ENCODE measurements around the gene KIF2C. TPM values are rescaled to one million over a fixed set of nuclear protein-coding genes. Genes with fewer than 3 reads are reported as not detected.

The KIF2C gene
- total RNA-seq, 1 experiment from 2014 or later = 92.6 TPM

- DNase-seq (ENCODE audit: low read depth, low spot score) = no peak
- ATAC-seq = no peak
- POLR2A ChIA-PET = interaction anchor here (1.1 to 2.8 kb wide), 4 partner anchors 11 to 101 kb away, joined by 3 to 21 read pairs (median 3); partner anchors contain the start of genes PLK3 and RNU5D-1
- no peak overlapping the region for H3K27ac ChIP-seq (ENCODE audit: low read depth, low read length)
- H3K4me3 ChIP-seq (replicated peaks in 1 of 2; ENCODE audit: low read depth in 1 of 2, low read length in 2 of 2) = no peak overlapping the region
- no TSS peak for BruUV-seq (replicated peaks)
- no peaks in the 10 kb centered on the region for H3K9me3 ChIP-seq (ENCODE audit: control insufficient read depth in 1 of 2, insufficient read depth in 1 of 2, low read depth in 1 of 2, low read length in 2 of 2)
- H3K36me3 ChIP-seq (ENCODE audit: control insufficient read depth in 1 of 2, insufficient read depth in 2 of 2, low read length in 2 of 2) = no peaks in the 10 kb centered on the region
- H3K9ac ChIP-seq (ENCODE audit: low read length) = no peak overlapping the region
- no peak overlapping the region for H3K4me2 ChIP-seq (ENCODE audit: low read length)
- RAD21 ChIA-PET (ENCODE audit: low non-redundant PET in 1 of 2, low total read pairs in 2 of 2, uncharacterized antibody in 2 of 2, unreplicated experiment in 2 of 2) = no interaction called here
- intact Hi-C loops (cut with micrococcal nuclease) = no loop called here
- H3K4me1 ChIP-seq (ENCODE audit: control insufficient read depth in 1 of 2, insufficient read depth in 2 of 2, low read length in 2 of 2) = peaks cover 16 to 40% of the 10 kb centered on the region in 2 experiments
- no peaks in the 10 kb centered on the region for H3K79me2 ChIP-seq (ENCODE audit: insufficient read depth, low read length)
- no peaks in the 10 kb centered on the region for H4K20me1 ChIP-seq (ENCODE audit: insufficient read depth)
- H3K9me2 ChIP-seq (ENCODE audit: insufficient read depth) = no peaks in the 10 kb centered on the region
- CTCF ChIA-PET = interaction anchor here (1.1 kb wide), 1 partner anchor 13 kb away, joined by 3 read pairs; no protein-coding TSS in a partner anchor
- TF ChIP-seq ZFX (IDR thresholded peaks at IDR 0.05) (no peak), SRF (IDR thresholded peaks at IDR 0.05; ENCODE audit: low read depth) (no peak), POLR2AphosphoS5 (IDR thresholded peaks at IDR 0.05; ENCODE audit: low read depth, low read length) (no peak), MAX (IDR thresholded peaks at IDR 0.05) (no peak)
- H2AFZ ChIP-seq (ENCODE audit: low read depth, low read length, poor library complexity, severe bottlenecking) = no peak overlapping the region
- no peaks in the 10 kb centered on the region for H3K27me3 ChIP-seq (ENCODE audit: insufficient read depth, low read length)
Observed at GRCh38 chr1:44718091-44718490, 21.5 kb upstream of the KIF2C start.

- no peaks in the 10 kb centered on the region for H4K20me1 ChIP-seq (ENCODE audit: insufficient read depth)
- ChIA-PET CTCF (interaction anchor here (1.1 kb wide), 1 partner anchor 12 kb away, joined by 3 read pairs; no protein-coding TSS in a partner anchor), POLR2A (interaction anchor here (0.7 to 1.3 kb wide), 4 partner anchors 11 to 81 kb away, joined by 3 to 5 read pairs (median 3); partner anchors contain the start of genes PLK3 and RNU5D-1), RAD21 (ENCODE audit: low non-redundant PET in 1 of 2, low total read pairs in 2 of 2, uncharacterized antibody in 2 of 2, unreplicated experiment in 2 of 2) (no interaction called here)
- no peak overlapping the region for H2AFZ ChIP-seq (ENCODE audit: low read depth, low read length, poor library complexity, severe bottlenecking)
- no peaks in the 10 kb centered on the region for H3K36me3 ChIP-seq (ENCODE audit: control insufficient read depth in 1 of 2, insufficient read depth in 2 of 2, low read length in 2 of 2)
- no peak overlapping the region for H3K27ac ChIP-seq (ENCODE audit: low read depth, low read length)
- no peak for ATAC-seq
- H3K4me1 ChIP-seq (ENCODE audit: control insufficient read depth in 1 of 2, insufficient read depth in 2 of 2, low read length in 2 of 2) = peaks cover 8 to 32% of the 10 kb centered on the region in 2 experiments
- H3K4me3 ChIP-seq (replicated peaks in 1 of 2; ENCODE audit: low read depth in 1 of 2, low read length in 2 of 2) = no peak overlapping the region
- DNase-seq (ENCODE audit: low read depth, low spot score) = no peak
- no peak overlapping the region for H3K9ac ChIP-seq (ENCODE audit: low read length)
- BruUV-seq (replicated peaks) = no TSS peak
- TF ChIP-seq SIN3A (IDR thresholded peaks at IDR 0.05; ENCODE audit: low read depth) (no peak), EZH2 (IDR thresholded peaks at IDR 0.05) (no peak), ZNF274 (IDR thresholded peaks at IDR 0.05; ENCODE audit: low read depth, low read length) (no peak), ATF3 (IDR thresholded peaks at IDR 0.05) (no peak), REST (IDR thresholded peaks at IDR 0.05; ENCODE audit: low read depth) (no peak), POLR2AphosphoS5 (IDR thresholded peaks at IDR 0.05; ENCODE audit: low read depth, low read length) (no peak), EGR1 (IDR thresholded peaks at IDR 0.05; ENCODE audit: low read depth) (no peak), ZFX (IDR thresholded peaks at IDR 0.05) (no peak)
- no peak overlapping the region for H3K4me2 ChIP-seq (ENCODE audit: low read length)
- no peaks in the 10 kb centered on the region for H3K9me3 ChIP-seq (ENCODE audit: control insufficient read depth in 1 of 2, insufficient read depth in 1 of 2, low read depth in 1 of 2, low read length in 2 of 2)
- no peaks in the 10 kb centered on the region for H3K27me3 ChIP-seq (ENCODE audit: insufficient read depth, low read length)
- intact Hi-C loops (cut with micrococcal nuclease) = no loop called here
- H3K79me2 ChIP-seq (ENCODE audit: insufficient read depth, low read length) = no peaks in the 10 kb centered on the region
- no peaks in the 10 kb centered on the region for H3K9me2 ChIP-seq (ENCODE audit: insufficient read depth)
Observed at GRCh38 chr1:44719318-44719717, 20.3 kb upstream of the KIF2C start.
